AG09309 (cell line): Measurements from ENCODE around the gene CEACAM18.
"Not testable (repeated sequence)": the region's sequence is repeated elsewhere in the genome, so short reads cannot be mapped to it uniquely, and the experiment has no call there.

ENCODE experiments used
- DNase-seq: peaks from one replicate; pipeline ENCODE4 v3.0.0-alpha.2; 2010; ENCODE audit warnings: low read depth
- H3K4me3 ChIP-seq: 2 replicates; pipeline ENCODE4 v1.5.1; 2011; ENCODE audit warnings: mild to moderate bottlenecking, low read depth, low read length, moderate library complexity; ENCODE audit not compliant: control insufficient read depth
- TF ChIP-seq, protein P1 (sequence below): IDR thresholded peaks from 2 replicates; pipeline ENCODE4 v1.5.1; 2011; ENCODE audit warnings: mild to moderate bottlenecking, low read depth, low read length, inconsistent platforms; ENCODE audit not compliant: insufficient read depth, control insufficient read depth; ENCODE audit errors: missing control alignments

The CEACAM18 gene

GRCh38 chr19:51488491-51488890, 10.2 kb downstream of the CEACAM18 start:
- TF ChIP-seq, protein P1, sequence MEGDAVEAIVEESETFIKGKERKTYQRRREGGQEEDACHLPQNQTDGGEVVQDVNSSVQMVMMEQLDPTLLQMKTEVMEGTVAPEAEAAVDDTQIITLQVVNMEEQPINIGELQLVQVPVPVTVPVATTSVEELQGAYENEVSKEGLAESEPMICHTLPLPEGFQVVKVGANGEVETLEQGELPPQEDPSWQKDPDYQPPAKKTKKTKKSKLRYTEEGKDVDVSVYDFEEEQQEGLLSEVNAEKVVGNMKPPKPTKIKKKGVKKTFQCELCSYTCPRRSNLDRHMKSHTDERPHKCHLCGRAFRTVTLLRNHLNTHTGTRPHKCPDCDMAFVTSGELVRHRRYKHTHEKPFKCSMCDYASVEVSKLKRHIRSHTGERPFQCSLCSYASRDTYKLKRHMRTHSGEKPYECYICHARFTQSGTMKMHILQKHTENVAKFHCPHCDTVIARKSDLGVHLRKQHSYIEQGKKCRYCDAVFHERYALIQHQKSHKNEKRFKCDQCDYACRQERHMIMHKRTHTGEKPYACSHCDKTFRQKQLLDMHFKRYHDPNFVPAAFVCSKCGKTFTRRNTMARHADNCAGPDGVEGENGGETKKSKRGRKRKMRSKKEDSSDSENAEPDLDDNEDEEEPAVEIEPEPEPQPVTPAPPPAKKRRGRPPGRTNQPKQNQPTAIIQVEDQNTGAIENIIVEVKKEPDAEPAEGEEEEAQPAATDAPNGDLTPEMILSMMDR: no peak
- H3K4me3 ChIP-seq: no peak overlapping the region
- no peak for DNase-seq

GRCh38 chr19:51489113-51489512, 10.8 kb downstream of the CEACAM18 start:
- TF ChIP-seq, protein P1: no peak
- H3K4me3 ChIP-seq: no peak overlapping the region
- DNase-seq: no peak

GRCh38 chr19:51490676-51491075, 12.3 kb downstream of the CEACAM18 start:
- no peak overlapping the region for H3K4me3 ChIP-seq
- TF ChIP-seq, protein P1: no peak
- no peak for DNase-seq

- no peak overlapping the region for H3K4me3 ChIP-seq
Observed at GRCh38 chr19:51491586-51491985, 13.2 kb downstream of the CEACAM18 start.

GRCh38 chr19:51493776-51494175, 15.4 kb downstream of the CEACAM18 start:
- TF ChIP-seq, protein P1: no peak
- no peak overlapping the region for H3K4me3 ChIP-seq
- no peak for DNase-seq

More at GRCh38 chr19:51491586-51491985, 13.2 kb downstream of the CEACAM18 start:
- TF ChIP-seq, protein P1: no peak
- no peak for DNase-seq

GRCh38 chr19:51497666-51498065, 19.3 kb downstream of the CEACAM18 start:
- DNase-seq: no peak
- TF ChIP-seq, protein P1: no peak
- H3K4me3 ChIP-seq: no peak overlapping the region

DNA sequence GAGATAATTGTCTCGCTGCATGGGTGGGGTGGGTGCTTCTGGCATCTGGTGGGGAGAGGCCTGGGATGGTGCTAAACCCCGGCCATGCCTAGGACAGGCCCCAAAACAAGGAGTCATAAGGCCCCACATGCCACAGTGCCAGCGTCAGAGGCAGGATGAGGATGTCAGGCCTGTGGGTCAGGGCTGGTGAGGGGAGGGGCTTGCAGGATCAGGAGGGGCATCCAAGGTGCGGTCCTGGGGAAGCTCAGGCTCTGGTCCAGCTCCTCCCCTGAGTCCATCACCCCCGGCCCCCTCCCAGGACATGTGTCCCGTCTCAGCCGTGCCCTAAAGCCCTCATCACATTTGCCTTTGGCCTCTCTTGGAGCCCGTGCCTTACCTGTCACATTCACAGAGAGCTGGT, 22.6 kb downstream of the CEACAM18 start:
- DNase-seq, H3K4me3 ChIP-seq: not testable (repeated sequence)
